Putamen (tissue), 1 donor: ENCODE measurements around the gene NOP14.
"Not testable (repeated sequence)": the region's sequence is repeated elsewhere in the genome, so short reads cannot be mapped to it uniquely, and the experiment has no call there.

ENCODE experiments used
- DNase-seq: peaks from one replicate; pipeline ENCODE4 v3.0.0-alpha.2; 2016; ENCODE audit warnings: low spot score

The NOP14 gene

GRCh38 chr4:2961811-2962441 is 1.3 kb downstream of the NOP14 start:
- no peak for DNase-seq

- DNase-seq = no peak
These were observed 1.8 kb downstream of the NOP14 start for GRCh38 chr4:2961421-2961810.

GRCh38 chr4:2960450-2960849 is 2.8 kb downstream of the NOP14 start:
- DNase-seq = not testable (repeated sequence)

GRCh38 chr4:2958446-2958845 is 4.8 kb downstream of the NOP14 start:
- DNase-seq = no peak

- DNase-seq = not testable (repeated sequence)
These were observed 7.8 kb downstream of the NOP14 start for GRCh38 chr4:2955186-2956044.

- DNase-seq = no peak
These were observed 8.6 kb downstream of the NOP14 start for GRCh38 chr4:2954358-2955185.

- DNase-seq = no peak
These were observed 9.7 kb downstream of the NOP14 start for GRCh38 chr4:2953496-2953895.

- no peak for DNase-seq
These were observed 12.8 kb downstream of the NOP14 start for GRCh38 chr4:2950221-2950989.

GRCh38 chr4:2949782-2950125 is 13.5 kb downstream of the NOP14 start:
- no peak for DNase-seq

GRCh38 chr4:2948895-2949781 is 14.1 kb downstream of the NOP14 start:
- DNase-seq = no peak

- DNase-seq = no peak
These were observed 15.3 kb downstream of the NOP14 start for GRCh38 chr4:2947926-2948325.

GRCh38 chr4:2946812-2947600 is 16.2 kb downstream of the NOP14 start:
- DNase-seq = no peak

- DNase-seq = not testable (repeated sequence)
These were observed 17.3 kb downstream of the NOP14 start for GRCh38 chr4:2945619-2946604.

- DNase-seq = no peak
These were observed 18.4 kb downstream of the NOP14 start for GRCh38 chr4:2944586-2945526.

- DNase-seq = no peak
These were observed 19.1 kb downstream of the NOP14 start for GRCh38 chr4:2944091-2944482.

- DNase-seq = no peak
These were observed 19.7 kb downstream of the NOP14 start for GRCh38 chr4:2943364-2944090.
